Coronary artery (tissue), 2 donors: ENCODE data around the gene SP2.

Experiments used
- DNase-seq: peaks from one replicate; pipeline ENCODE4 v3.0.0-alpha.2; 2017; ENCODE audit warnings: low spot score
- H3K27ac ChIP-seq, 2 donors: fragments of 200-600 bp; sonication (generic); one replicate each; pipeline ENCODE4 v1.5.1; 2016 to 2019
- H3K4me3 ChIP-seq: fragments of 200-600 bp; sonication (generic); 2 replicates; pipeline ENCODE4 v1.5.1; 2016; ENCODE audit warnings: mild to moderate bottlenecking, moderate library complexity
- CTCF ChIP-seq: fragments of 200-600 bp; sonication (generic); IDR thresholded peaks from one replicate; pipeline ENCODE4 v1.5.1; 2019; ENCODE audit warnings: antibody characterized with exemption

Gene SP2

GRCh38 chr17:47851764-47852112 lies 44.3 kb upstream of the SP2 start:
- TF ChIP-seq CTCF, result no peak
- no peak for DNase-seq
- Histone ChIP-seq H3K4me3 (no peak overlapping the region), H3K27ac (no peak overlapping the region)

- no peak for TF ChIP-seq CTCF
- H3K4me3 ChIP-seq, result no peak overlapping the region
- no peak for DNase-seq
- H3K27ac ChIP-seq, result no peak overlapping the region
Observed at GRCh38 chr17:47852113-47852949, 43.7 kb upstream of the SP2 start.

GRCh38 chr17:47853616-47854015 lies 42.4 kb upstream of the SP2 start:
- Histone ChIP-seq H3K4me3 (no peak overlapping the region), H3K27ac (no peak overlapping the region)
- no peak for TF ChIP-seq CTCF
- no peak for DNase-seq

- no peak for TF ChIP-seq CTCF
- H3K4me3 ChIP-seq, result no peak overlapping the region
- no peak for DNase-seq
Observed at GRCh38 chr17:47855737-47856136, 40.3 kb upstream of the SP2 start.

GRCh38 chr17:47856830-47857229 lies 39.2 kb upstream of the SP2 start:
- no peak overlapping the region for H3K27ac ChIP-seq
- no peak for TF ChIP-seq CTCF

More at GRCh38 chr17:47855737-47856136, 40.3 kb upstream of the SP2 start:
- H3K27ac ChIP-seq, result no peak overlapping the region

GRCh38 chr17:47857551-47858455 lies 38.2 kb upstream of the SP2 start:
- Histone ChIP-seq H3K4me3 (no peak overlapping the region), H3K27ac (no peak overlapping the region)
- no peak for DNase-seq
- no peak for TF ChIP-seq CTCF

More at GRCh38 chr17:47856830-47857229, 39.2 kb upstream of the SP2 start:
- H3K4me3 ChIP-seq, result no peak overlapping the region
- no peak for DNase-seq
